Superior temporal gyrus (tissue), 1 donor: ENCODE data around the gene TCF21.
"Not testable (repeated sequence)": the region's sequence is repeated elsewhere in the genome, so short reads cannot be mapped to it uniquely, and the experiment has no call there.

Experiments
- DNase-seq: peaks from one replicate; pipeline ENCODE4 v3.0.0-alpha.2; 2016; ENCODE audit errors: extremely low spot score

The TCF21 gene

GRCh38 chr6:133923938-133924593 lies 35.2 kb downstream of the TCF21 start:
- DNase-seq = peak; percentile 94

GRCh38 chr6:133931221-133931620 lies 42.3 kb downstream of the TCF21 start:
- DNase-seq = not testable (repeated sequence)

GRCh38 chr6:133936352-133936751 lies 47.4 kb downstream of the TCF21 start:
- DNase-seq = not testable (repeated sequence)

- DNase-seq = no peak
Measured at GRCh38 chr6:133937909-133938308, 49.0 kb downstream of the TCF21 start.

GRCh38 chr6:133938533-133938932 lies 49.6 kb downstream of the TCF21 start:
- DNase-seq = no peak

GRCh38 chr6:133939778-133940667 lies 51.1 kb downstream of the TCF21 start:
- no peak for DNase-seq
